ENCODE data around the gene SDHB. TPM values are rescaled to one million over a fixed set of nuclear protein-coding genes. Genes with fewer than 3 reads are reported as not detected.

SDHB gene
- total and polyA plus RNA-seq, 2 donors (not counting 1 experiment from before 2014, with no cell fraction given) = 58.0 to 61.0 TPM

DNA sequence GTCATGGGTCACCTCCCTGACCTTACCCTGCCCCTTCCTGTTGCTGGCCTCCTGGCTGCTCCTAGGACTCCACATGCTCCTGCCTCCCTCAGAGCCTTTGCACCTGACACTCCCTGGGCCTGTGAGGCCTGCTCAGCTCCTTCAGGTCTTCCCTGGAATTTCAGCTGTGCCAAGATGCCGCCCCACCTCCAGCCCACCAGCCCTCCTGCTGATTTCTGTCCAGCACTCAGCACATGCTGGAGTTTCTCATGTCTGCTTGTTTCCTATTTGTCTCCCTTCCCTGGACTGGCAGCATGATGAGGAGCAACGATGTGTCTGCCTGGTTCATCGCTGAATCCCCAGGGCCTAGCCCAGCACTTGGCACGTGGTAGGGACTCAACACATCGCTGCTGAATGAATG is 76.5 kb downstream of the SDHB start:
- ChIA-PET POLR2A (no interaction called here), CTCF (no interaction called here)
- Mint-ChIP-seq H3K4me1 (peaks cover 11% of the 10 kb centered on the region), H3K27ac (no peak overlapping the region), H3K27me3 (peaks cover 12% of the 10 kb centered on the region), H3K9me3 (ENCODE audit: insufficient read depth) (no peaks in the 10 kb centered on the region), H3K4me3 (no peak overlapping the region)
- Histone ChIP-seq H4K20me1 (ENCODE audit: control insufficient read depth, insufficient read depth, low read length, poor library complexity, severe bottlenecking) (no peaks in the 10 kb centered on the region), H3K79me2 (ENCODE audit: control insufficient read depth, insufficient read depth, low read length) (no peaks in the 10 kb centered on the region), H3K4me2 (replicated peaks; ENCODE audit: low read depth, low read length, poor library complexity, severe bottlenecking) (no peak overlapping the region), H3K36me3 (replicated peaks in 1 of 2; ENCODE audit: control extremely low read depth in 1 of 2, control insufficient read depth in 1 of 2, extremely low read depth in 1 of 2, insufficient read depth in 2 of 2, low read length in 1 of 2) (no peaks in the 10 kb centered on the region), H2AFZ (ENCODE audit: insufficient read depth, low read depth, low read length, poor library complexity, severe bottlenecking) (no peak overlapping the region), H3K4me1 (ENCODE audit: control insufficient read depth in 2 of 2, insufficient read depth in 2 of 2, low read length in 2 of 2) (peaks cover 7 to 9% of the 10 kb centered on the region in 2 donors), H3K4me3 (ENCODE audit: control extremely low read depth in 1 of 5, extremely low read depth in 1 of 5, insufficient read depth in 1 of 5, low read depth in 2 of 5, low read length in 4 of 5) (no peak overlapping the region), H3K27ac (ENCODE audit: low read length in 2 of 2) (no peak overlapping the region), H3K27me3 (replicated peaks in 1 of 4; ENCODE audit: control extremely low read depth in 1 of 4, control insufficient read depth in 3 of 4, insufficient read depth in 4 of 4, low read length in 3 of 4) (peaks cover 0 to 30% (median 6%) of the 10 kb centered on the region in 4 experiments), H3K9ac (ENCODE audit: low read length) (no peak overlapping the region), H3K9me3 (ENCODE audit: control extremely low read depth in 1 of 3, control insufficient read depth in 2 of 3, insufficient read depth in 1 of 3, low read length in 2 of 3) (peaks cover 0 to 4% (median 0%) of the 10 kb centered on the region in 3 donors)
- WGBS (ENCODE audit: insufficient coverage) = 98% methylated on average over 5 of the region's 5 CpGs
- intact Hi-C loops (cut with micrococcal nuclease) = no loop called here
- ATAC-seq (ENCODE audit: low read depth) = no peak
- no peak for DNase-seq
- TF ChIP-seq EZH2 (IDR thresholded peaks at IDR 0.05; ENCODE audit: borderline replicate concordance, insufficient read depth, low read depth, low read length, poor library complexity, severe bottlenecking) = no peak
- TF ChIP-seq, protein P1, sequence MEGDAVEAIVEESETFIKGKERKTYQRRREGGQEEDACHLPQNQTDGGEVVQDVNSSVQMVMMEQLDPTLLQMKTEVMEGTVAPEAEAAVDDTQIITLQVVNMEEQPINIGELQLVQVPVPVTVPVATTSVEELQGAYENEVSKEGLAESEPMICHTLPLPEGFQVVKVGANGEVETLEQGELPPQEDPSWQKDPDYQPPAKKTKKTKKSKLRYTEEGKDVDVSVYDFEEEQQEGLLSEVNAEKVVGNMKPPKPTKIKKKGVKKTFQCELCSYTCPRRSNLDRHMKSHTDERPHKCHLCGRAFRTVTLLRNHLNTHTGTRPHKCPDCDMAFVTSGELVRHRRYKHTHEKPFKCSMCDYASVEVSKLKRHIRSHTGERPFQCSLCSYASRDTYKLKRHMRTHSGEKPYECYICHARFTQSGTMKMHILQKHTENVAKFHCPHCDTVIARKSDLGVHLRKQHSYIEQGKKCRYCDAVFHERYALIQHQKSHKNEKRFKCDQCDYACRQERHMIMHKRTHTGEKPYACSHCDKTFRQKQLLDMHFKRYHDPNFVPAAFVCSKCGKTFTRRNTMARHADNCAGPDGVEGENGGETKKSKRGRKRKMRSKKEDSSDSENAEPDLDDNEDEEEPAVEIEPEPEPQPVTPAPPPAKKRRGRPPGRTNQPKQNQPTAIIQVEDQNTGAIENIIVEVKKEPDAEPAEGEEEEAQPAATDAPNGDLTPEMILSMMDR (IDR thresholded peaks at IDR 0.05) = no peak

DNA sequence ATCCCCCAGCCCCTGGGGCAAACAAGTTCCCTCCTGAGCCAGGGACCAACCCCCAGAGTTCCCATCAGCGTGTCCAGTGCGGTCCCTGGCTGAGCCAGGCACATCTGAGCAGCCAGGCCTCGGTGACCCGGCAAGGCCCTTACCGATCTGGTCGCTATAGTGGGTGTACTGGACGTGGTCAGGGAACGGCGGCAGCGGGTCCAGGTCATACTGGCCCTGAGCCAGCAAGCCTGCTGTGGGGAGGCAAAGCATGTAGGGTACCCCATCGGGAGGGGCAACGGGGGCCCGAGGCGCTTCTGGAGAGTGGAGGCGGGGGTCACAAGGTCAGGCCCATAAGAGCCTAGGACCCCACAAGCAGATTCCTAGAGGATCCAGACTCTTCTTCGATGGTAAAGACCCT is 76.9 kb downstream of the SDHB start:
- Histone ChIP-seq H3K36me3 (replicated peaks in 1 of 2; ENCODE audit: control extremely low read depth in 1 of 2, control insufficient read depth in 1 of 2, extremely low read depth in 1 of 2, insufficient read depth in 2 of 2, low read length in 1 of 2) (no peaks in the 10 kb centered on the region), H3K9me3 (ENCODE audit: control extremely low read depth in 1 of 3, control insufficient read depth in 2 of 3, insufficient read depth in 1 of 3, low read length in 2 of 3) (peaks cover 0 to 4% (median 0%) of the 10 kb centered on the region in 3 donors), H3K79me2 (ENCODE audit: control insufficient read depth, insufficient read depth, low read length) (no peaks in the 10 kb centered on the region), H3K27me3 (replicated peaks in 1 of 4; ENCODE audit: control extremely low read depth in 1 of 4, control insufficient read depth in 3 of 4, insufficient read depth in 4 of 4, low read length in 3 of 4) (peaks cover 0 to 26% (median 6%) of the 10 kb centered on the region in 4 experiments), H4K20me1 (ENCODE audit: control insufficient read depth, insufficient read depth, low read length, poor library complexity, severe bottlenecking) (no peaks in the 10 kb centered on the region), H3K9ac (ENCODE audit: low read length) (no peak overlapping the region), H2AFZ (ENCODE audit: insufficient read depth, low read depth, low read length, poor library complexity, severe bottlenecking) (no peak overlapping the region), H3K4me2 (replicated peaks; ENCODE audit: low read depth, low read length, poor library complexity, severe bottlenecking) (no peak overlapping the region), H3K4me3 (ENCODE audit: control extremely low read depth in 1 of 5, extremely low read depth in 1 of 5, insufficient read depth in 1 of 5, low read depth in 2 of 5, low read length in 4 of 5) (no peak overlapping the region), H3K4me1 (ENCODE audit: control insufficient read depth in 2 of 2, insufficient read depth in 2 of 2, low read length in 2 of 2) (peaks cover 7 to 9% of the 10 kb centered on the region in 2 donors), H3K27ac (ENCODE audit: low read length in 2 of 2) (no peak overlapping the region)
- no peak for DNase-seq
- Mint-ChIP-seq H3K4me1 (peaks cover 11% of the 10 kb centered on the region), H3K27ac (no peak overlapping the region), H3K4me3 (no peak overlapping the region), H3K27me3 (peaks cover 12% of the 10 kb centered on the region), H3K9me3 (ENCODE audit: insufficient read depth) (no peaks in the 10 kb centered on the region)
- TF ChIP-seq, protein P1 (IDR thresholded peaks at IDR 0.05) = no peak
- TF ChIP-seq EZH2 (IDR thresholded peaks at IDR 0.05; ENCODE audit: borderline replicate concordance, insufficient read depth, low read depth, low read length, poor library complexity, severe bottlenecking) = no peak
- WGBS (ENCODE audit: insufficient coverage) = 94% methylated on average over 16 of the region's 16 CpGs
- CTCF ChIA-PET = no interaction called here
- POLR2A ChIA-PET = no interaction called here
- ATAC-seq (ENCODE audit: low read depth) = no peak
- intact Hi-C loops (cut with micrococcal nuclease) = no loop called here

Measured in B cell (primary cell).